HUES64 (cell line): Measurements from ENCODE around the gene CERS4.
"Not testable (repeated sequence)": the region's sequence is repeated elsewhere in the genome, so short reads cannot be mapped to it uniquely, and the experiment has no call there.

Experiments used
- H3K27ac ChIP-seq: 2 replicates; pipeline ENCODE4 v1.7.0; 2013; ENCODE audit warnings: low read depth, low read length, inconsistent platforms
- H3K27me3 ChIP-seq: 2 replicates; pipeline ENCODE4 v1.6.1; 2013; ENCODE audit warnings: mild to moderate bottlenecking, low read length; ENCODE audit not compliant: insufficient read depth
- H3K36me3 ChIP-seq: 2 replicates; pipeline ENCODE4 v1.6.1; 2013; ENCODE audit warnings: mild to moderate bottlenecking, low read length; ENCODE audit not compliant: insufficient read depth
- H3K4me1 ChIP-seq: 2 replicates; pipeline ENCODE4 v1.6.1; 2013; ENCODE audit warnings: mild to moderate bottlenecking, low read length, moderate library complexity; ENCODE audit not compliant: insufficient read depth
- H3K4me3 ChIP-seq: 2 replicates; pipeline ENCODE4 v1.5.1; 2013; ENCODE audit warnings: mild to moderate bottlenecking, low read length, moderate library complexity
- H3K9ac ChIP-seq: 2 replicates; pipeline ENCODE4 v1.6.1; 2013; ENCODE audit warnings: mild to moderate bottlenecking, low read depth, low read length
- H3K9me3 ChIP-seq: 2 replicates; pipeline ENCODE4 v1.6.1; 2013; ENCODE audit warnings: low read depth, low read length; ENCODE audit not compliant: insufficient read depth
- WGBS: fragments of 150-250, 120-280 bp; methylation state at CpG from one replicate; pipeline ENCODE4 v1.1.7; 2013; ENCODE audit warnings: missing lambda C conversion rate; 5-methylcytosine and 5-hydroxymethylcytosine counted together

Gene CERS4

DNA sequence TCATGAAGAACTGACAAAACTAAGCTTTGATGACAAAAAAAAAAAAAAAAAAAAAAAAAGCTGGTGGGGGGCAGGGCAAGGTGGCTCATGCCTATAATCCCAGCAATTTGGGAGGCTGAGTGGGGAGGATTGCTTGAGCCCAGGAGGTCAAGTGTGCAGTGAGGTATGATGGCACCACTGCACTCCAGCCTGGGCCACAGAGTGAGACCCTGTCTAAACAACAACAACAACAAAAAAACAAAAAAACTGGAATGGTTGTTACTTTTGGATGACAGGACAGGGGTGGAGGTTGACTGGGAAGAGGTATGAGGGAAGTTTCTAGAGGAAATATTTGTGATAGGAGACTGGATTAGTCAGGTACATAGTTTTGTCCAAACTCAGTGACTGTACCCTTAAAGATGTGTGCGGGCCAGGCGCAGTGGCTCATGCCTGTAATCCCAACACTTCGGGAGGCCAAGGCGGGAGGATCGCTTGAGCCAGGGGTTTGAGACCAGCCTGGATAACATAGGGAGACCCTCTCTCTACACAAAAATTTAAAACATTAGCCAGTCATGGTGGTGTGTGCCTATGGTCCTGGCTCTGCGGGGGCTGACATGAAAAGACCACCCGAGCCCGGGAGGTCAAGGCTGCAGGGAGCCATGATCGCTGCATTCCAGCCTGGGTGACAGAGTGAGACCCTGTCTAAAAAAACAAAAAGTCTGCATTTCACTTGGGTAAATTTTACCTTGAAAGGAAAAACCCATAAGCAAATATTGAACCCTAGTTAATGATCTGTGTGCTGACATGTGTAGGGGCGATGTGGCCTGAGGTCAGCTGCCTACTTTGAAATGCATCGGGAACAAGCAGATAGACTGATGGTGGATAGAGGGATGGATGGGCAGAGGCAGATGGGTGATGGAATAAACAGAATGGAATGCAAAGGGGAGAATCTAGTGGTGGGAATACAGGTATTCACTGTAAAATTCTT lies 37.0 kb downstream of the CERS4 start:
- 95% methylated on average over 11 of the region's 11 CpGs for WGBS
- H3K4me3 ChIP-seq, result no peak overlapping the region
- peaks cover 8% of the 10 kb centered on the region for H3K36me3 ChIP-seq
- no peak overlapping the region for H3K27ac ChIP-seq
- H3K9ac ChIP-seq, result no peak overlapping the region
- H3K9me3 ChIP-seq, result peaks cover 4% of the 10 kb centered on the region; the same call in 1 of the 2 replicates
- H3K4me1 ChIP-seq, result no peaks in the 10 kb centered on the region
- H3K27me3 ChIP-seq, result no peaks in the 10 kb centered on the region

DNA sequence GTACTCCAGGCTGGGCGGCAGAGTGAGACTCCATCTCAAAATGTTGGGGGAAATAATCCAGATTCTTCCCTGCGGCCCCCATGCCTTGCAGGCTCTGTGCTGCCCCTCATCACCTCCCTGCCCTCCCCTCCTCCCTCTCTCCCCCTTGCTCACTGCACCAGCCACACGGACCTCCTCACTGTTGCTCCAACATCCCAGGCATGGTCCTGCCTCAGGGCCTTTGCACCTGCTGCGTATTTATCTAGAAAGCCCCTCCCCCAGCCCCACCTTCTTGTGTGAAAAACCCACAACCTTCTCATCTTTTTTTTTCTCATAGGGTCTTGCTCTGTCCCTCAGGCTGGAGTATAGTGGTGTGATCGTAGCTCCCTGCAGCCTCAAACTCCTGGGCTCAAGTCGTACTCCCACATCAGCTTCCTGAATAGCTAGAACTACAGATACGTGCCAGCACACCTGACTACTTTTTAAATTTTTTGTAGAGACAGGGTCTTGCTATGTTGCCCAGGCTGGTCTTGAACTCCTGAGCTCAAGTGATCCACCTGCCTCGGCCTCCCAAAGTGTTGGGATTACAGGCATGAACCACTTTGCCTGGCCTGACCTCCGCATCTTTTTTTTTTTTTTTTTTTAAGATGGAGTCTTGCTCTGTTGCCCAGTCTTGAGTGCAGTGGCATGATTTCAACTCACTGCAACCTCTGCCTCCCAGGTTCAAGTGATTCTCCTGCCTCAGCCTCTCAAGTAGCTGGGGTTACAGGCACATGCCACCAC lies 38.1 kb downstream of the CERS4 start:
- H3K27ac ChIP-seq, H3K27me3 ChIP-seq, H3K36me3 ChIP-seq, H3K9ac ChIP-seq, H3K4me1 ChIP-seq, H3K9me3 ChIP-seq, H3K4me3 ChIP-seq: not testable (repeated sequence)
- WGBS, result 96% methylated on average over 9 of the region's 9 CpGs

DNA sequence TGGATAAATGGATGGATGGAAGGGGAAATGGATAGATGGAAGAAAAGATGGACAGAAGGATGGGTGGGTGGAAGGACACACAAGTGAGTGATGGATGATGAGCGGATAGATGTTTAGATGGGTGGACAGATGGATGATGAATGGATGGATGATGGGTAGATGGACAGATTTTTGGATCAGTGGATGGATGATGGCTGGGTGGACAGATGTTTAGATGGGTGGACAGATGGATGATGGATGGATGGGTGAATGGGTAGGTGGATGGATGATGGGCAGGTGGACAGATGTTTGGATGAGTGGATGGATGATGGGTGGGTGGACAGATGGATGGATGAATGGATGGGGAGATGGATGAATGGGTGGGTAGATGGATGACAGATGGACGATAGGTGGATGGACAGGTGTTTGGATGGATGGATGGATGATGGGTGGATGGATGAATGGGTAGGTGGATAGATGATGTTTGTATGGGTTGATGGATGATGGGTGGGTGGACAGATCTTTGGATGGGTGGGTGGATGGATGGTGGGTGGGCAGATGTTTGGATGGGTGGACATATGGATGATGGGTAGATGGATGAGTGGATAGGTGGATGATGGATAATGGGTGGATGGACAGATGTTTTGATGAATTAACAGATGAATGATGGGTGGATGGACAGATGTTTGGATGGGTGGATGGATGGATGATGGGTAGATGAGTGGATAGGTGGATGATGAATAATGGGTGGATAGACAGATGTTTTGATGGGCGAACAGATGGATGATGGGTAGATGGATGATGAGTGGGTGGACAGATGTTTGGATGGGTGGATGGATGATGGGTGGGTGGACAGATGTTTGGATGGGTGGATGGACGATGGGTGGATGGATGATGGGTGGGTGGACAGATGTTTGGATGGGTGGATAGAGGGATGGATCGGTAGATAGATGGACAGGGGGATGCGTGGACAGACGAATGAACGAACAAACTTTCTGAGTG lies 39.5 kb downstream of the CERS4 start:
- H3K4me1 ChIP-seq, result no peaks in the 10 kb centered on the region
- H3K4me3 ChIP-seq, result no peak overlapping the region
- H3K27ac ChIP-seq, result no peak overlapping the region
- H3K36me3 ChIP-seq, result peaks cover 11% of the 10 kb centered on the region; the same call in 1 of the 2 replicates
- WGBS, result 96% methylated on average over 8 of the region's 8 CpGs
- H3K9ac ChIP-seq, result no peak overlapping the region
- no peaks in the 10 kb centered on the region for H3K27me3 ChIP-seq
- no peaks in the 10 kb centered on the region for H3K9me3 ChIP-seq

- Histone ChIP-seq H3K4me1 (no peaks in the 10 kb centered on the region), H3K9ac (no peak overlapping the region), H3K9me3 (no peaks in the 10 kb centered on the region), H3K4me3 (no peak overlapping the region), H3K27ac (no peak overlapping the region), H3K36me3 (peaks cover 20% of the 10 kb centered on the region; the same call in 1 of the 2 replicates), H3K27me3 (no peaks in the 10 kb centered on the region)
- WGBS, result 98% methylated on average over 7 of the region's 7 CpGs
Measured at GRCh38 chr19:8250596-8250995, 41.4 kb downstream of the CERS4 start.

GRCh38 chr19:8251025-8251472 lies 41.9 kb downstream of the CERS4 start:
- Histone ChIP-seq H3K27me3 (no peaks in the 10 kb centered on the region), H3K36me3 (peaks cover 25% of the 10 kb centered on the region), H3K27ac (no peak overlapping the region), H3K9me3 (no peaks in the 10 kb centered on the region), H3K4me1 (no peaks in the 10 kb centered on the region), H3K4me3 (no peak overlapping the region), H3K9ac (no peak overlapping the region)
- 92% methylated on average over 14 of the region's 14 CpGs for WGBS

DNA sequence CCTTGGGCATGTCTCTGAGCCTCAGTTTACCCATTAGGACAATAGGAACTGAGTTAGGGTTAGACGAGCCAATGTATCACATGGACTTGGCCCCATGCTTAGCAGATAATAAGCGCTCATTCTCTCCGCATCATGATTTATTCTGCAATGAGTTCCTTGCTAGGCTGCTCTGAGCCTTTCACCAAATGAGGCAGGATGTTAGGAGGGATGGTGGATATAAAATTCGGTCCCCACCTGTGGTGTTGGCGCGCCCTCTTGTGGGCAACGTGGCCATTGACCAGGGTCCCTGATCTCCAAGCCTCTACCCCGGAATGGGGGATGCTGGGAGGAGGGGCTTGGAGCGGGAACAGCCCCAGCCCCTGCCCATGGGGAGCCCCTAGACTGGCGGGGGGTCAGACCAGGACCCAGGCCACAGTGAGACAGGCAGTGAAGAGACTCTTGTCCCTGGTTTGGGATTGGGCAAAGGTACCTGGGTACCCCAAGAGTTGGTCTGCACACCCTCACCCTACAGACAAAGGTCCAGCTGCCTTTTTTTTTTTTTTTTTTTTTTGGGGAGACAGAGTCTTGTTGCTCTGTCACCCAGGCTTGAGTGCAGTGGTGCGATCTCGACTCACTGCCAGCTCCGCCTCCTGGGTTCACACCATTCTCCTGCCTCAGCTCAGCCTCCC lies 43.9 kb downstream of the CERS4 start:
- 40% methylated on average over 13 of the region's 13 CpGs for WGBS

DNA sequence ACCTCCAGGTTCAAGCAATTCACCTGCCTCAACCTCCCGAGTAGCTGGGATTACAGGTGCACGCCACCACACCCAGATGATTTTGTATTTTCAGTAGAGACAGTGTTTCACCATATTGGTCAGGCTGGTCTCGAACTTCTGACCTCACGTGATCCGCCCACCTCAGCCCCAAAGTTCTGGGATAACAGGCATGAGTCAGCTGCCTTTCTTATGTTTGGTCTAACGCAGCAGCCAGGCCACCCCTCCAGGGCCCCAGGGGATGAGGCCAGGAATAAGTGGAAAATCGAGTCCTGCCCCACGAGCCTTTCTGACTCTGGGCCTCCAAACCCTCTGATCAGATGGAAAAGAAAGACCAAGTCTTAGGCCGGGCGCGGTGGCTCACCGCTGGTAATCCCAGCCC lies 44.5 kb downstream of the CERS4 start:
- no peak overlapping the region for H3K9ac ChIP-seq
- H3K4me1 ChIP-seq, result no peaks in the 10 kb centered on the region
- H3K27ac ChIP-seq, result no peak overlapping the region
- no peaks in the 10 kb centered on the region for H3K9me3 ChIP-seq
- no peaks in the 10 kb centered on the region for H3K27me3 ChIP-seq
- peaks cover 47% of the 10 kb centered on the region for H3K36me3 ChIP-seq
- WGBS, result 93% methylated on average over 12 of the region's 12 CpGs
- H3K4me3 ChIP-seq, result no peak overlapping the region

More for the DNA sequence above, 43.9 kb downstream of the CERS4 start:
- H3K36me3 ChIP-seq, result peaks cover 43% of the 10 kb centered on the region
- no peaks in the 10 kb centered on the region for H3K9me3 ChIP-seq
- H3K27ac ChIP-seq, result no peak overlapping the region
- no peaks in the 10 kb centered on the region for H3K27me3 ChIP-seq
- H3K4me1 ChIP-seq, result no peaks in the 10 kb centered on the region
- no peak overlapping the region for H3K9ac ChIP-seq
- H3K4me3 ChIP-seq, result no peak overlapping the region

DNA sequence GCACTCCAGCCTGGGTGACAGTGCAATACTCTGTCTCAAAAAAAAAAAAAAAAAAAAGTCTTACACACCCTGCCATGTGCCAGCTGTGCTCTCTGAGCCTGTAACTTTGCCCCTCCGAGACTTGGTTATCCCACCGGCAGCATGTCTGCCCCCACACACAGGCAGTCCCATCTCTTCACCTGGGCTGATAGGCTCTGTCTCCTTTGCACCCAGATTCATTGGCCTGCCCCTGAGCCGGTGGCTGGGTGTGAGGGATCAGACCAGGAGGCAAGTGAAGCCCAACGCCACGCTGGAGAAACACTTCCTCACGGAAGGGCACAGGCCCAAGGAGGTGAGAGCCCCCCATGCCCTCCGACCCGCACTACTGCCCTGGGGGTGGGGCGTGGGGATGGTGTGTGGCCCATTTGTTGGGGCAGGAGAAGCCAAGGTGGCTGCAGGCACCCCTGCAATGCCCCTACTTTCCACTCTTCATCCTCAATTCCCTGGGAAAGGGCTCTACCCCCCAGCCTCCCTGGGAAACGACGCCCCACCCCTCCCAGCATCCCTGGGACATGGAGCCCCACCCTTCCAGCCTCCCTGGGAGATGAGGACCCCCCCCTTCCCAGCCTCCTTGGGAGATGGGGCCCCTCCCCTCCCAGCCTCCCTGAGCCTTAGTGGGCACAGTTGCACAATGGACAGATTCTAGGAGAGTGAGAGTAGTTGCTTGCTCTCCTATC lies 45.3 kb downstream of the CERS4 start:
- no peaks in the 10 kb centered on the region for H3K4me1 ChIP-seq
- no peak overlapping the region for H3K4me3 ChIP-seq
- no peak overlapping the region for H3K9ac ChIP-seq
- H3K27ac ChIP-seq, result 0 out of 2 replicates have a peak overlapping the region, but pooled peaks have one; percentile 30
- H3K9me3 ChIP-seq, result no peaks in the 10 kb centered on the region
- H3K36me3 ChIP-seq, result peaks cover 47% of the 10 kb centered on the region
- no peaks in the 10 kb centered on the region for H3K27me3 ChIP-seq
- 95% methylated on average over 11 of the region's 11 CpGs for WGBS

GRCh38 chr19:8255426-8256125 lies 46.4 kb downstream of the CERS4 start:
- Histone ChIP-seq H3K4me1 (no peaks in the 10 kb centered on the region), H3K9me3 (no peaks in the 10 kb centered on the region), H3K36me3 (peaks cover 47% of the 10 kb centered on the region), H3K27ac (no peak overlapping the region), H3K4me3 (no peak overlapping the region), H3K9ac (no peak overlapping the region), H3K27me3 (no peaks in the 10 kb centered on the region)
- WGBS, result 93% methylated on average over 18 of the region's 18 CpGs
